ENCODE results near the gene LUZP2.

The LUZP2 gene

DNA sequence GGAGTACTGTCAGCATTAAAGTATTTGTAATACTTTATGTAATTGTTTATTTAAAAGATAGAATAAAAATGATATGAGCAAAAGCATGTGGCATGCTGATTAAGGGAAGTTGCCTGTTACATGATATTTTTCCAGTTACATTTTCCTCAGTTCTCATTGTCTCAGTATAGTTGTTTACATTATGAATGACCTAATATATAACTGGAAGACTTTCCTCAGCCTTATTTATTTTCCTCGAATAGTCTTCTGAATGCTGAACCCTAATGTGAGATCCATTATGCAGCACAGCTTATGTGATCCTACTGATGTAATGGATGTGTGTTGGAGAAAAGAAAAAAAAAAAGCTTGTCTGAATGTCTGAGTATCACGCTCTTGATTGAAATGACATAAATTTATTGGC lies 95.5 kb downstream of the LUZP2 start:
- TF ChIP-seq, protein P1, sequence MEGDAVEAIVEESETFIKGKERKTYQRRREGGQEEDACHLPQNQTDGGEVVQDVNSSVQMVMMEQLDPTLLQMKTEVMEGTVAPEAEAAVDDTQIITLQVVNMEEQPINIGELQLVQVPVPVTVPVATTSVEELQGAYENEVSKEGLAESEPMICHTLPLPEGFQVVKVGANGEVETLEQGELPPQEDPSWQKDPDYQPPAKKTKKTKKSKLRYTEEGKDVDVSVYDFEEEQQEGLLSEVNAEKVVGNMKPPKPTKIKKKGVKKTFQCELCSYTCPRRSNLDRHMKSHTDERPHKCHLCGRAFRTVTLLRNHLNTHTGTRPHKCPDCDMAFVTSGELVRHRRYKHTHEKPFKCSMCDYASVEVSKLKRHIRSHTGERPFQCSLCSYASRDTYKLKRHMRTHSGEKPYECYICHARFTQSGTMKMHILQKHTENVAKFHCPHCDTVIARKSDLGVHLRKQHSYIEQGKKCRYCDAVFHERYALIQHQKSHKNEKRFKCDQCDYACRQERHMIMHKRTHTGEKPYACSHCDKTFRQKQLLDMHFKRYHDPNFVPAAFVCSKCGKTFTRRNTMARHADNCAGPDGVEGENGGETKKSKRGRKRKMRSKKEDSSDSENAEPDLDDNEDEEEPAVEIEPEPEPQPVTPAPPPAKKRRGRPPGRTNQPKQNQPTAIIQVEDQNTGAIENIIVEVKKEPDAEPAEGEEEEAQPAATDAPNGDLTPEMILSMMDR (IDR thresholded peaks at IDR 0.05; ENCODE audit: borderline replicate concordance, control extremely low read depth, extremely low read depth, insufficient read depth, missing control alignments), result no peak
- DNase-seq (ENCODE audit: low spot score), result no peak
- in situ Hi-C loops (cut with MboI; ENCODE audit: low sequenced_read_pairs, unreplicated experiment), result no loop called here

DNA sequence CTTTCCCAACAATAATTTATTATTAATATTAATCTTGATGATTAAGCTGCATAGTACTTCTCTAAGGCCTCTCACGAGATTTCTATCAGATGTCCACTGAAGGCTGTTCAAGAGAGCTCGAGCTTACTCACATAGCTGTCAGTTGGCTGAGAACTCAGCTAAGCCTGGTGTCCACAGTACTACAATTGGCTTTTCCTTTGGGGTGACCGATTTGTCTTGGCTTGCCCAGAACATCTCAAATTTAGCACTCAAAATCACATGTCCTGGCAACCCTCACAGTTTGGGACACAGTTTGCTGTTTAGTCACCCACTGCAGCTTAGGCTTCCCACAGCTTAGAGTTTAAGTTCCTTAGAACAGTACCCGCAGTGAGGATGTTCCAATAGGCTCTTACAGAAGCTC lies 96.5 kb downstream of the LUZP2 start:
- in situ Hi-C loops (cut with MboI; ENCODE audit: low sequenced_read_pairs, unreplicated experiment), result no loop called here
- no peak for DNase-seq (ENCODE audit: low spot score)
- TF ChIP-seq, protein P1 (IDR thresholded peaks at IDR 0.05; ENCODE audit: borderline replicate concordance, control extremely low read depth, extremely low read depth, insufficient read depth, missing control alignments), result no peak

DNA sequence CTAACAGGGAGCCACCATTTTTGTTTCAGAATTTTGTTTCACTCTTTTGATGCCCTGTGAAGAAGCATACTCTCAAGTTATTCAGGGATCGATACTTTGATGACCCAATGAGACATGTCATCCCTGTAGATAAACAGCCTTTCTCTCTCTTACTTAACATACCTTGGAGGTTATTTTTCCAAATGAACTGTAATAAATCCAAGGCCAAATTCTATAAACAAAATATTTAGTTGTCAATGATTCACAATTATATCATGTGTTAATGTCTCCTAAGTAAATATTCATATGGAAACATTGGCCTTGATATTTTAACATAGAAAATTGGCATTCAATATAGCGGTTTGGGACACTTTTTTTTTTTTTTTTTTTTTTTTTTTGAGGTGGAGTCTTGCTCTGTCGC lies 97.5 kb downstream of the LUZP2 start:
- no peak for DNase-seq (ENCODE audit: low spot score)
- TF ChIP-seq, protein P1 (IDR thresholded peaks at IDR 0.05; ENCODE audit: borderline replicate concordance, control extremely low read depth, extremely low read depth, insufficient read depth, missing control alignments), result no peak
- in situ Hi-C loops (cut with MboI; ENCODE audit: low sequenced_read_pairs, unreplicated experiment), result no loop called here

DNA sequence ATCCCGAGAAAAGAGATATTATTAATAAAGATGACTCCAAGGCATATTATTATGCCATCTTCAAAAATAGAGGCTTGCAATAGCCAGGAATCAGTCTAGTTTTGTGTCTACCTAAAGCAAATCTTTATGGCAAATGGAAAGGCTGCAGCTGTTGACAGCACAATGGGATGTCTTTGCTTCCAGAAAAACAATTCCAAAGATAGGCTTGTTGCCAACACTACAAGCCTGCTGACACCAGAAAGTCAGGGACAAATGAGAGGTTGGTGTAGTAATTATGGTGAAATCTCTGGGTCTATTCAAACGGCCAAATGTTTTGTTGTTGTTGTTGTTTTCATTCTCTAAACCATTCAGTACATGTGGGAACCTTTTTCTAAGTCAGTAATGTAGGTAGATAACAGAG lies 101.8 kb downstream of the LUZP2 start:
- DNase-seq (ENCODE audit: low spot score), result no peak
- in situ Hi-C loops (cut with MboI; ENCODE audit: low sequenced_read_pairs, unreplicated experiment), result no loop called here
- TF ChIP-seq, protein P1 (IDR thresholded peaks at IDR 0.05; ENCODE audit: borderline replicate concordance, control extremely low read depth, extremely low read depth, insufficient read depth, missing control alignments), result no peak

DNA sequence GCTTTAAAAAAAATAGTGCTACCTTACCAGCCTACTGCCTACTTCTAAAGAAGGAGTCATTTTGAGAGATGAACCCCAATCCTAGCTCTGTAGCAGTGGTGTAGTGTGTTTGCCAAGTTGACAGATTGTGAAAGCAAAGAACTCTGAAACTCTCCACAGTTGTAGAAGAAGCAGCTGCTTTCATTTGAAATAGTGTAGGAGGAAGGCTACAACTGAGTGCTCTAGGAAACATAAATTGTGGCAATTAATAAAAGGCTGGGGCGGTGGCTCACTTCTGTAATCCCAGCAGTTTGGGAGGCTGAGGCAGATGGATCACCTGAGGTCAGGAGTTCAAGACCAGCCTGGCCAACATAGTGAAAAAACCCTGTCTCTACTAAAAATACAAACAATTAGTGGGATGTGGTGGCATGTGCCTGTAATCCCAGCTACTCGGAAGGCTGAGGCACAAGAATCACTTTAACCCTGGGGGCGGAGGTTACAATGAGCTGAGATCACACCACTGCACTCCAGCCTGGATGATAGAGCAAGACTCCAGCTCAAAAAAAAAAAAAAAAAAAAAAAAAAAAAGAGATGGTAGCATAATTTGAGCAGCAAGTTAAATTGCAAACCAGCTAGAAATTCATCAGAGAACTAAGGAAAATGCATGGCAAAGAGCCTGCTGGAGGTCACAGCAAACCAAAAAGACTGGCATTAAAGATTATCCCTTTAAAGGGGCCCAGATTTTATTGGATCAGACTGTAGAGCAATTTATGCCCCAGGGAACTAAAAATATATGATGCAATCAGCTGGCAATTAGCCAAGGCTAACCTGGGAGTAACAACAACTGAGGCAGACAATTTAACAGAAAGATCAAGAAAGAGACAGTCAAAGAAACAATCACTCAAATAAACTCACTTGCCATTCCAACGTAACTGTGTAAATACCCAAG lies 112.6 kb downstream of the LUZP2 start:
- DNase-seq (ENCODE audit: low spot score), result no peak
- in situ Hi-C loops (cut with MboI; ENCODE audit: low sequenced_read_pairs, unreplicated experiment), result no loop called here

DNA sequence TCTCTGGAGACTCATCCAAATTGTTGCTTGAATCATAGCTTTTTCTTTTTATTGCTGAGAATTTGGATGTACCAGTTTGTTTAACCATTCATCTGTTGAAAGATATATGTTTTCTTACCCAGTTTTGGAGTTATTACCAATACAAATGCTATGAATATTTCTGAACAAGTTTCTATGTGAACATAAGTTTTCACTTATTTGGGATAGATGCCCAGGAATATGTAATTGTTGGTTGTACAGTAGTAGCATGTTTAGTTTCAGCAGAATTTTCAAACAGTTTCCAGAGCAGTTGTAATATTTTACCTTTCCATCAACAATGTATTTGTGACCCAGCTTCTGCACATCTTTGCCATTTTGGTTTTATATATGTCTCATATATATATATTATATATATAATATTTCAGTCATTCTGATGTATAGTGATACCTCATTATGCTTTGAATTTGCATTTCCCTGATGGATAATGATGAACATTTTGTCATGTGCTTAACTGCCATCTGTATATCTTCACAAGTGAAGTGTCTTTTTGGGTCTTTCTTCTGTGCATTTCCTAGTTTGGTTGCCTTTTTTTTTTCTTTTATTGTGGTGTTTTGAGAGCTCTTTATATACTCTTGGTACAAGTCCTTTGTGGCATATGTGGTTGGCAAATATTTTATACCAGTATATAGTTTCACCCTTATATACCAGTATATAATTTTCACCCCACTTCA lies 118.8 kb downstream of the LUZP2 start:
- DNase-seq (ENCODE audit: low spot score), result no peak
- in situ Hi-C loops (cut with MboI; ENCODE audit: low sequenced_read_pairs, unreplicated experiment), result no loop called here
- TF ChIP-seq, protein P1 (IDR thresholded peaks at IDR 0.05; ENCODE audit: borderline replicate concordance, control extremely low read depth, extremely low read depth, insufficient read depth, missing control alignments), result no peak

More for the DNA sequence above, 112.6 kb downstream of the LUZP2 start:
- TF ChIP-seq, protein P1 (IDR thresholded peaks at IDR 0.05; ENCODE audit: borderline replicate concordance, control extremely low read depth, extremely low read depth, insufficient read depth, missing control alignments), result no peak

Measured in GM13976 (cell line).